ENCODE results near the gene ASIC2.

ASIC2 gene

GRCh38 chr17:33202796-33203495 is 90.1 kb downstream of the ASIC2 start:
- no peak for DNase-seq

DNA sequence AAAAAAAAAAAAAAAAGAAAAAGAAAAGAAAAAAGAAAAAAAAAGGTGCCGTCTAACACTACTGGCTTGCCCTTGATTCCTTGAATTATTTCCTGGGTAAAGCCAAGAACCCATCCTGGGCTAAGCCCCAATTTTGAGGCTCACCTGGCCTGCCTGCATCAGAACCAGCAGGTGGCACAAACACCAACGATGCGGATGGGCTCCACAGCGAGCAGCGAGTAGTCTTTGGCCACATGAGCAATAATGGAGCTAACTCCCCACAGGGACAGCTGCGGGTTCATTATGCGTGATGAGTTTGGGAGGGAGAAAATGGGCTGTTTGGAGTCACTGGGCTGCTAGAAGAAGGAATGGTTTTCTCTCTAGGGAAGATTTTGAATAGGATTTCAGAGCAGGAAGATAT is 91.1 kb downstream of the ASIC2 start:
- no peak for DNase-seq

GRCh38 chr17:33201283-33201682 is 91.8 kb downstream of the ASIC2 start:
- no peak for DNase-seq

- DNase-seq, result no peak
Observed at GRCh38 chr17:33200587-33200986, 92.5 kb downstream of the ASIC2 start.

GRCh38 chr17:33199571-33200510 is 93.3 kb downstream of the ASIC2 start:
- no peak for DNase-seq

GRCh38 chr17:33198954-33199353 is 94.1 kb downstream of the ASIC2 start:
- no peak for DNase-seq

DNA sequence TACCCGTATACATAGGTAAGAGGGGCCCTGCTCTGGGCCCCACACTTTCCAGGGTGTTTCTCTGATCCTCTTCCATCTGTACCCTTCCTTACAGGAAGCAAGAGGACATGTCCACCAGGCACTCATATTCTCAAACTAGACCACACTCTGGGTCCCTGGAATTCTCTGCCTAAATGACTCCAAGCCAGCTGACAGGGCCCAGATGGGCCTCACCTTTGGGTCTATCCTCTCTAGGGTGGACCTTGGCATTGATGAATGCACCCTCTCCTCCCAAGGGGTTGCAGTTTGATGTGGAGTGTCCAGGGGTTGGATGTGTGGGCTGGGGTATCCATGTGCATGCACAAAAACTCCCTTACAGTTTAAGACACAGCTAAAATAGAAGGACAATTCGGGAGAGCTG is 95.8 kb downstream of the ASIC2 start:
- no peak for DNase-seq

DNA sequence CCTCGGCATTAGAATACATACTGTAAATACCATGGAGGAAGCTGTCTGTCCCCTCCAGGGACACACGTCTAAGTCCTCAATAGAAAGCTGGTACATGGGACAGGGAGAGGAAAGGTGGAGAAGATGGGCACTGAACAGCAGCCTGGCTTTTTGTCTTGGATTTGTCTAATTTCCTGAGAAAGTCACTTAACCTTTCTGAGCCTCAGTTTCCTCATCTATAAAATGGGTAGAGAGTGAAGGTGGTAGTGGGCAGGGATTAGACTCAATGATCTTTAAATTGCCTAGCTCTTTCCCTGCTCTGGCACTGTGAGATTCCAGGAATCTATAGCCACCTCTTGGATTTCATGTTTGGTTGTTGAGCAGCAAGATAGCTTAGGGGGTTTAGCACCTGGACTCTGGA is 96.2 kb downstream of the ASIC2 start:
- no peak for DNase-seq

- DNase-seq, result no peak
Observed at GRCh38 chr17:33192951-33193911, 99.9 kb downstream of the ASIC2 start.

DNA sequence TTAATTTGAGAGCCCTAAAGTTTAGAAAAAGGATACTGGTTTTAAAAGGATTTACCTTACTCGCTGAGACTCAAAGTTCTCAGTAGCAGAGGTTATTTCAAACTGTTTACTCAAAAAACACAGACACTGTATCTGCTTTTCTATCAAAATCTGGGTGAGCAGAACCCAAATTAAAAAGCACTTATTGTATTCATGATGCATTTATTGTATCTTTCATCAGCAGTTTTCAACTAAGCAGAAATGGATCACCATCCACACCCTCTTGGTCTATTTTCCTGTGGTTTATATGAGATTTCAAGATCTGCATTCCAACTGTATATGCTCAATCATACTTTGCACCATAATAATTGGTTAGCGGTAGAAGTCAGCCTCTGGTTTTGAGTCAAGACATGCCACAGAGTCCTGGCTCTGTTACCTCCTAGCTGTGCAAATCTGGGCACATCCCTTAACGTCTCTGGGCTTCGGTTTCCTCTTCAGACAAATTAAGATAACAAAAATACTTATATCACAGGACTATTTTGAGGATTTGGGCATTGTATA is 109.5 kb downstream of the ASIC2 start:
- DNase-seq, result no peak

DNA sequence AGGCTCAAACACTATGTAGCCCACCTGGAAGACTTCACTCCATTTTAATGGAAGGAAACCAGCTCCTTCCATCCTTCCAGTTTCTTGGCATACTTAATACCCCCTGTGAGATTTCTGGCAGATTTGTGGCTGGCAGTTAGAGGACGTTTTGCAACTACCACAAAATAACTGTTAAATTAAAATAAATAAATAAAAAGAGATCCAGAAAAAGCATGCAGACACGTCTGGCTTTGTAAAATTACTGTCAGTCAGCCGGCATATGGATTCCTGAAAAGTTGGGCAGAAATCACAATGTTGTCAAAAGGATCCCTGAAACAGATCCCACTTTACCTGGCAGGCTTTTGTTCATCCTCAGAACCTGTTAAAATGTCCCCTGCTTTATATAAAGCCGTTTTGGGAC is 113.9 kb downstream of the ASIC2 start:
- no peak for DNase-seq

DNA sequence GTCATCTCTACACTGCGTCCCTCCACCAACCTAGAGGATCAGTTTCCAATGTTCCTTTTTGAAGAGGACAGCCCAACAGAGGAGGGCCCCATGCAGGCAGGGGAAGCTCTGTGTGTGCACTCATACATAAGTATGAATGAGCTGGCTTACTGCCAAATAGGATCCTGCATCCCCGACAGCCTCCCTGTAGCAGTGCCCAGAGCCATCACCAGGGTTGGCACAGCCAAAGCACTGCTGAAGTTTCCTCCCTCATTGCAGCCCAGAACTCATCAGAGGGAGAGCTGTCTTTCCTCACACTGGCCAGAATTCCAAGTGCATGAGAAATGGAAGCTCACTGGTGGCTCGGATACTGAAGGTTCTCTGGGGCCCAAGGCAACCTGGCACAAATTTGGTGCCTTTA is 114.4 kb downstream of the ASIC2 start:
- no peak for DNase-seq

- peak; percentile 64 for DNase-seq
Observed at GRCh38 chr17:33175562-33175961, 117.5 kb downstream of the ASIC2 start.

DNA sequence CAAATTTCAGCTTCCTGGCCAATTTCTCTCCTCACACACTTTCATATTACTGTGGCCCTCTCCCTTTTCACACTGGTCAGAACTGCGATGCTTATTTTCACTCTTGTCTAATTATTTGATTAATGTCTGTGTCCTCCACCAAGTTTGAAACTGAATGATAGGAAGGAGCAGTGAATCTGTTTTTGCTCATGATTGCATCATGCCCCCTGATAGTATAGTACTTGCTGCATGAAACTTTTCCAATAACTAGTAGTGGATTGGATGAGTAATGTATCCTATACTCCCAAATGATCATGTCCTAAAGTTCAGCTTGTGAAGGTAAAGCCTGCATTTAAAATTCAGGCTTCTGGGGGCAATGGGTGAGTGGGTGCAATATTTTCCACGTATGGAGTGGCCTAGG is 121.2 kb downstream of the ASIC2 start:
- DNase-seq, result no peak

- DNase-seq, result no peak
Observed at GRCh38 chr17:33169580-33170285, 123.4 kb downstream of the ASIC2 start.

- no peak for DNase-seq
Observed at GRCh38 chr17:33167736-33168135, 125.4 kb downstream of the ASIC2 start.

- no peak for DNase-seq
Observed at GRCh38 chr17:33166472-33166871, 126.6 kb downstream of the ASIC2 start.

DNA sequence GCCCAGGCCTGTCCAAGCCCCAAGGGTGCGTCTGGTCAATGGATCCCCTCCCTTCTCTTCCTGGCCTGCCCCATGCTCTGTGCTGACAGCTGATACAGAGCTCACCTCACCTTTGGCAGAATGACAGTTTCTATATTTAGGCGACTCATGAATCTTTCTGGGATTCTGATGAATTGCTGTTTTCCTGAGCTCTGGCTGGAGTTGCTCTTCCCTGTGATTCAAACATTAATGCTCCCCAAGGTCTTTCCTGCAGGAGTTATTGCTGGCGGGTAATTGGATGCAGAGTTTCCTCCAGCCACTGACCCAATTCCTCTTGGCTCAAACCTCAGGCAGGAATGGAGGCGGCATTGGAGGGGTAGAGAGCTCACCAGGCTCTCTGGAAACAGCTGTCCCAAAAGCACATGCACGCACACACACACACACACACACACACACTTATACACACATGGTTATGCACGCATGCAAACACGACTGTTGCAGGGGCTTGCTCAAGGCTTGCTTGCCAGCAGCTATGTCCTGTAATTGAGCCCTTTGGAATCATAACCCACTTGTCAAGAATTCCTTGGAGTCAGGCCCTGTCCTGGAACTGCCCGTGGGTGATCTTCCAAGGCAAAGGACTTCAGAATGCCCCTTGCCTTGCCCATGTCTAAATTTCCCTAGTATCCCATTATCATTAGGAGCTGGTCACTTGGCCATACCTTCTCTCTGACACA is 128.8 kb downstream of the ASIC2 start:
- peak; percentile 84 for DNase-seq

GRCh38 chr17:33163533-33164168 is 129.4 kb downstream of the ASIC2 start:
- DNase-seq, result no peak

GRCh38 chr17:33154869-33155455 is 138.1 kb downstream of the ASIC2 start:
- DNase-seq, result no peak

Data from right hindlimb (tissue), 1 donor.